Endothelial cell of umbilical vein (primary cell): ENCODE measurements around the gene MROH8. TPM values are rescaled to one million over a fixed set of nuclear protein-coding genes. Genes with fewer than 3 reads are reported as not detected.

Experiments used
- BruUV-seq: library from RNA; stranded (reverse); fragments of 400-500 nt; replicated peaks from 2 replicates; lab custom pipeline; 2021; lab: Mats Ljungman, UMichigan
- CTCF ChIA-PET: fragments of 300-600, 350-600 bp; sonication (Branson Sonifier 250); formaldehyde crosslinking; loops from one replicate; lab custom pipeline; 2021; ENCODE audit warnings: antibody characterized with exemption, inconsistent platforms; lab: Charles Lee
- POLR2A ChIA-PET: fragments of 300-600, 350-600 bp; sonication (Branson Sonifier 250); formaldehyde crosslinking; loops from one replicate; lab custom pipeline; 2021; ENCODE audit warnings: antibody characterized with exemption, inconsistent platforms; lab: Charles Lee
- DNase-seq: peaks from one replicate; pipeline ENCODE4 v3.0.0-alpha.2; 2011; ENCODE audit warnings: low read depth, low spot score
- FAIRE-seq: peaks from 2 replicates; lab custom pipeline; 2011; peaks lifted over from hg19 to GRCh38; lab: Jason Lieb, UNC
- H2AFZ ChIP-seq: 2 replicates; pipeline ENCODE4 v1.6.0; 2012; ENCODE audit warnings: low read depth, low read length, control low read depth, inconsistent platforms
- H3K27ac ChIP-seq: 2 replicates; pipeline ENCODE4 v1.5.1; 2011; ENCODE audit warnings: low read depth, mild to moderate bottlenecking, control low read depth, low read length, moderate library complexity; ENCODE audit not compliant: insufficient read depth
- H3K27me3 ChIP-seq, 2 experiments: 2 replicates each; pipeline versions ENCODE4 v1.6.0 to v1.6.1; 2011; ENCODE audit warnings: low read length in 2 of 2, mixed read lengths in 1 of 2; ENCODE audit not compliant: control insufficient read depth in 2 of 2, insufficient read depth in 2 of 2
- H3K36me3 ChIP-seq, 2 experiments: 2 replicates in 1 of 2; 3 replicates in 1 of 2; pipeline ENCODE4 v1.5.1; 2011; ENCODE audit warnings: low read length in 2 of 2, mild to moderate bottlenecking in 1 of 2, moderate library complexity in 1 of 2; ENCODE audit not compliant: control insufficient read depth in 2 of 2, insufficient read depth in 2 of 2; ENCODE audit errors: extremely low read depth in 1 of 2
- H3K4me1 ChIP-seq: 3 replicates; pipeline ENCODE4 v1.5.1; 2011; ENCODE audit warnings: mild to moderate bottlenecking, low read length; ENCODE audit not compliant: control insufficient read depth, insufficient read depth; ENCODE audit errors: extremely low read depth
- H3K4me2 ChIP-seq: 2 replicates; pipeline ENCODE4 v1.6.1; 2011; ENCODE audit warnings: low read length, control low read depth, mixed read lengths; ENCODE audit not compliant: insufficient read depth
- H3K4me3 ChIP-seq, 3 experiments: fragments of 200-600 bp in 1 of 3; sonication (generic), shearing (Covaris generic) in 1 of 3; replicated peaks in 1 of 3; 2 replicates each; pipeline ENCODE4 v1.5.1; 2011 to 2016; ENCODE audit warnings: control low read depth in 3 of 3, low read length in 3 of 3, mild to moderate bottlenecking in 2 of 3, inconsistent platforms in 1 of 3, low read depth in 1 of 3, moderate library complexity in 1 of 3; ENCODE audit not compliant: insufficient read depth in 1 of 3
- H3K79me2 ChIP-seq: 2 replicates; pipeline ENCODE4 v1.6.0; 2012; ENCODE audit warnings: low read length, inconsistent platforms; ENCODE audit not compliant: control insufficient read depth, insufficient read depth
- H3K9ac ChIP-seq: replicated peaks from 2 replicates; pipeline ENCODE3; 2011; ENCODE audit warnings: low read length, control low read depth; ENCODE audit not compliant: insufficient read depth; ENCODE audit errors: extremely low read depth
- H3K9me1 ChIP-seq: replicated peaks from 3 replicates; pipeline ENCODE4 v1.6.0; 2011; ENCODE audit warnings: mild to moderate bottlenecking, low read length; ENCODE audit not compliant: control insufficient read depth, insufficient read depth; ENCODE audit errors: extremely low read depth
- H3K9me3 ChIP-seq: replicated peaks from 2 replicates; pipeline ENCODE4 v1.5.1; 2012; ENCODE audit warnings: low read length, inconsistent platforms; ENCODE audit not compliant: control insufficient read depth, insufficient read depth
- H4K20me1 ChIP-seq: replicated peaks from 2 replicates; pipeline ENCODE3; 2011; ENCODE audit warnings: mild to moderate bottlenecking, low read length; ENCODE audit not compliant: control insufficient read depth, insufficient read depth; ENCODE audit errors: extremely low read depth
- CTCF ChIP-seq, 2 donors: IDR thresholded peaks; 1 replicate in 1 of 2; 2 replicates in 1 of 2; pipeline ENCODE4 v1.5.1; 2011; ENCODE audit warnings: low read length in 2 of 2, mild to moderate bottlenecking in 2 of 2, moderate library complexity in 2 of 2, control low read depth in 1 of 2, inconsistent platforms in 1 of 2, low read depth in 1 of 2; ENCODE audit not compliant: insufficient read depth in 1 of 2; ENCODE audit errors: extremely low read depth in 1 of 2
- EZH2 ChIP-seq: IDR thresholded peaks from 2 replicates; pipeline ENCODE4 v1.6.1; 2012; ENCODE audit warnings: borderline replicate concordance, low read depth, mild to moderate bottlenecking, moderate library complexity, low read length, inconsistent platforms; ENCODE audit not compliant: severe bottlenecking
- FOS ChIP-seq: IDR thresholded peaks from 2 replicates; pipeline ENCODE4 v1.6.1; 2011; ENCODE audit warnings: mild to moderate bottlenecking, low read length, moderate library complexity, borderline replicate concordance; ENCODE audit not compliant: insufficient read depth
- JUN ChIP-seq: IDR thresholded peaks from 2 replicates; pipeline ENCODE4 v1.6.1; 2011; ENCODE audit warnings: borderline replicate concordance, low read depth; ENCODE audit not compliant: insufficient read length, insufficient read depth
- MAX ChIP-seq: IDR thresholded peaks from 2 replicates; pipeline ENCODE4 v1.6.1; 2011; ENCODE audit not compliant: insufficient read depth, insufficient read length
- POLR2AphosphoS5 ChIP-seq: IDR thresholded peaks from 2 replicates; pipeline ENCODE4 v1.6.1; 2012; ENCODE audit warnings: low read depth, mild to moderate bottlenecking, control low read depth, low read length, moderate library complexity; ENCODE audit not compliant: insufficient read depth
- dilution Hi-C: fragments of 300-500 bp; cut with MboI; formaldehyde crosslinking; loops from one replicate; pipeline ENCODE4 v1.15.0; 2019; ENCODE audit warnings: low sequenced_read_pairs; ENCODE audit not compliant: extremely low pct_ligation_motif_present
- intact Hi-C: fragments of 100-400 bp; cut with micrococcal nuclease; formaldehyde crosslinking; loops from one replicate; pipeline ENCODE4 v1.10.0; 2022
- polyA plus RNA-seq, 4 experiments: library from polyadenylated mRNA; depleted of rRNA in 3 of 4; stranded (reverse) in 3 of 4; unstranded in 1 of 4; fragments of >200 nt; gene quantifications; 2 replicates each; pipeline versions ENCODE4 v1.2.1 to v1.2.3, GENCODE V29; 2011 to 2012; ENCODE audit warnings: missing spikeins in 1 of 4
- total RNA-seq: library from RNA; stranded (reverse); gene quantifications from 2 replicates; pipeline ENCODE4 v1.2.3, GENCODE V29; 2021

The MROH8 gene
- total and polyA plus RNA-seq, 2 donors (not counting 3 experiments of a cell fraction or from before 2014, with no cell fraction given): 1.3 to 1.5 TPM

- Histone ChIP-seq H3K4me3 (no peak overlapping the region), H3K27ac (no peak overlapping the region), H3K4me2 (no peak overlapping the region), H3K9me1 (no peaks in the 10 kb centered on the region), H4K20me1 (no peaks in the 10 kb centered on the region), H2AFZ (no peak overlapping the region), H3K9ac (no peak overlapping the region), H3K9me3 (no peaks in the 10 kb centered on the region), H3K36me3 (no peaks in the 10 kb centered on the region), H3K27me3 (peaks cover 0 to 2% of the 10 kb centered on the region in 2 experiments), H3K79me2 (no peaks in the 10 kb centered on the region), H3K4me1 (no peaks in the 10 kb centered on the region)
- ChIA-PET POLR2A (no interaction called here), CTCF (no interaction called here)
- no peak for DNase-seq
- dilution Hi-C loops: no loop called here
- TF ChIP-seq FOS (no peak), JUN (no peak), EZH2 (no peak), MAX (no peak)
- BruUV-seq: no TSS peak
- intact Hi-C loops: no loop called here
- FAIRE-seq: no peak
Observed at GRCh38 chr20:37160683-37161082, 18.7 kb downstream of the MROH8 start.

GRCh38 chr20:37158248-37158647, 21.1 kb downstream of the MROH8 start:
- no peaks in the 10 kb centered on the region for H3K79me2 ChIP-seq
- dilution Hi-C loops (no loop called here), intact Hi-C loops (no loop called here)
- H3K27ac ChIP-seq: no peak overlapping the region
- TF ChIP-seq JUN: no peak
- TF ChIP-seq EZH2: no peak
- no peak for TF ChIP-seq POLR2AphosphoS5
- TF ChIP-seq CTCF (IDR thresholded peaks at IDR 0.05; ENCODE audit: extremely low read depth in 1 of 2, insufficient read depth in 1 of 2, low read depth in 1 of 2, low read length in 2 of 2): no peak
- TF ChIP-seq MAX: no peak
- no peak for TF ChIP-seq FOS
- FAIRE-seq (no peak), DNase-seq (no peak)
- no peak overlapping the region for H3K4me3 ChIP-seq
- no peak overlapping the region for H3K9ac ChIP-seq
- H3K4me1 ChIP-seq: no peaks in the 10 kb centered on the region
- no peak overlapping the region for H3K4me2 ChIP-seq
- BruUV-seq: no TSS peak
- CTCF ChIA-PET: no interaction called here
- no peaks in the 10 kb centered on the region for H3K9me3 ChIP-seq
- H3K36me3 ChIP-seq: no peaks in the 10 kb centered on the region
- H2AFZ ChIP-seq: no peak overlapping the region
- POLR2A ChIA-PET: no interaction called here
- H4K20me1 ChIP-seq: no peaks in the 10 kb centered on the region
- H3K27me3 ChIP-seq: peaks cover 0 to 2% of the 10 kb centered on the region in 2 experiments
- no peaks in the 10 kb centered on the region for H3K9me1 ChIP-seq
